Neural progenitor cell (in vitro differentiated cells): ENCODE data around the gene AP5Z1. TPM values are rescaled to one million over a fixed set of nuclear protein-coding genes. Genes with fewer than 3 reads are reported as not detected.

ENCODE experiments used
- DNase-seq: peaks from one replicate; pipeline ENCODE4 v3.0.0-alpha.2; 2016; ENCODE audit warnings: low spot score
- H2AFZ ChIP-seq: fragments of 200-600 bp; sonication (generic); replicated peaks from 2 replicates; pipeline ENCODE4 v1.6.1; 2016; ENCODE audit warnings: antibody characterized with exemption
- H3F3A ChIP-seq: fragments of 200-600 bp; sonication (generic); 2 replicates; pipeline ENCODE4 v1.6.1; 2016; ENCODE audit warnings: antibody characterized with exemption, low read depth
- H3K27ac ChIP-seq: fragments of 200-600 bp; sonication (generic); 2 replicates; pipeline ENCODE4 v1.5.1; 2016; ENCODE audit warnings: mild to moderate bottlenecking
- H3K27me3 ChIP-seq: fragments of 200-600 bp; sonication (generic); 2 replicates; pipeline ENCODE4 v1.6.1; 2016; ENCODE audit warnings: mild to moderate bottlenecking, moderate library complexity
- H3K36me3 ChIP-seq: fragments of 200-600 bp; sonication (generic); 2 replicates; pipeline ENCODE4 v1.5.1; 2016
- H3K4me1 ChIP-seq: fragments of 200-600 bp; sonication (generic); 2 replicates; pipeline ENCODE4 v1.6.1; 2016; ENCODE audit warnings: mixed run types
- H3K4me2 ChIP-seq: fragments of 200-600 bp; sonication (generic); 2 replicates; pipeline ENCODE4 v1.6.1; 2016
- H3K4me3 ChIP-seq: fragments of 200-600 bp; sonication (generic); 2 replicates; pipeline ENCODE4 v1.5.1; 2016
- H3K79me2 ChIP-seq: fragments of 200-600 bp; sonication (generic); 2 replicates; pipeline ENCODE4 v1.6.1; 2016; ENCODE audit warnings: low read depth
- H3K9ac ChIP-seq: fragments of 200-600 bp; sonication (generic); 2 replicates; pipeline ENCODE4 v1.6.1; 2016
- H3K9me3 ChIP-seq: fragments of 200-600 bp; sonication (generic); 2 replicates; pipeline ENCODE4 v1.5.1; 2016; ENCODE audit warnings: low read depth
- H4K20me1 ChIP-seq: fragments of 200-600 bp; sonication (generic); 2 replicates; pipeline ENCODE4 v1.6.1; 2016; ENCODE audit warnings: low read depth
- H3K27ac Mint-ChIP-seq: 3 replicates; pipeline ENCODE4 v1.8.0; 2021; ENCODE audit warnings: mixed read lengths
- H3K27me3 Mint-ChIP-seq: 2 replicates; pipeline ENCODE4 v1.8.0; 2022; ENCODE audit warnings: low read depth, mild to moderate bottlenecking, inconsistent platforms, moderate library complexity, mixed read lengths; ENCODE audit not compliant: insufficient read depth
- H3K36me3 Mint-ChIP-seq: 3 replicates; pipeline ENCODE4 v1.8.0; 2021; ENCODE audit warnings: mixed read lengths
- H3K4me1 Mint-ChIP-seq: 3 replicates; pipeline ENCODE4 v1.8.0; 2021; ENCODE audit warnings: mixed read lengths
- H3K4me3 Mint-ChIP-seq: 3 replicates; pipeline ENCODE4 v1.8.0; 2021; ENCODE audit warnings: mild to moderate bottlenecking, moderate library complexity, mixed read lengths
- H3K9me3 Mint-ChIP-seq: 3 replicates; pipeline ENCODE4 v1.8.0; 2020; ENCODE audit warnings: mixed read lengths
- EZH2 ChIP-seq: fragments of 200-600 bp; sonication (generic); IDR thresholded peaks from 2 replicates; pipeline ENCODE4 v1.6.1; 2017; ENCODE audit warnings: antibody characterized with exemption, mild to moderate bottlenecking, moderate library complexity
- EZH2phosphoT487 ChIP-seq: fragments of 200-600 bp; sonication (generic); IDR thresholded peaks from 2 replicates; pipeline ENCODE4 v1.6.1; 2017; ENCODE audit warnings: antibody characterized with exemption
- total RNA-seq: library from RNA; depleted of rRNA; stranded (reverse); fragments of >200 nt; gene quantifications from 2 replicates; pipeline ENCODE4 v1.2.3, GENCODE V29; 2015; ENCODE audit warnings: low replicate concordance
- TF ChIP-seq, protein P1 (sequence below): fragments of 200-600 bp; sonication (generic); IDR thresholded peaks from 2 replicates; pipeline ENCODE4 v1.5.1; 2017; ENCODE audit warnings: antibody characterized with exemption, mild to moderate bottlenecking

Gene AP5Z1
- total RNA-seq, 1 donor from 2014 or later, result 8.3 TPM

DNA sequence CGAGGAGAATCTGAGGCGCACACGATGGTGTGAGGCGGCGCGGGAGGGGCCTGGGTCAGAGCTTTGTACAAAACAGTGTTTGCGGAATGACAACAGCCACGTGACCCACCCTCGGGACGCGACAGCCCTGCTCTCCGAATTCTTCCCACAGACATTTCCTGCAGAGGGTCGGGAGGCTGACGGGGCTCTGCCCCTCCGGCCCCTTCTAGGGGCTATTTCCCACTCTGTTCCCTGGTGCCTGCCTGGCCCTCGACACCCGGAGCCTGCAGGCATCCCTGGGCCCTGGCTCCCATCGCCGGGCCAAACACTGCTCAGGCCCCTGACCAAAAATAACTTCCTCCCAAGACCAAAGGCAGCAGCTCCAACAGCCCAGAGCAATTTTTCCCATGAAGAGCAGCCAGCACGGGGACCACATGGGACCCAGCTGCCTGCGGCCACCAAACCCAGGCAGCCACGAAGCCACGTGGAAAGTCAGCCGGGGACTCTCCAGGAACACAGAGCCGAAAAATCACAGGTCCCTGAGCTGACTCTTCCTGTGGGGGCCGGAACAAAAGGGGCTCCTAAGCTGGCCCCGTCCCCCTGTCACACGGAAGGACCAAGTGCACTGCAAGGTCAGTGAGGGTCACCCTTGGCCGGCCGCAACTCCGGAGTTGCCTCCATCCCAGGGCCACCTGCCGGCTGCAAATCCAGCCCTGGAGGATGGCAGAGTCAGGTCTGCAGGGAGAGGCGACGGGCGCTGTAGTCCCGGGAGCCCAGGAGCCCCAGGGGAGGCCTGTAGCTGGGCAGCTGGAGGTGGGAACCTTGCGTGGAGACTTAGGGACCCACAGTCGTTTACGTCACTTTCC, 44.4 kb downstream of the AP5Z1 start:
- Histone ChIP-seq H3K27me3 (no peaks in the 10 kb centered on the region), H3K9me3 (no peaks in the 10 kb centered on the region), H3K4me1 (no peaks in the 10 kb centered on the region), H3F3A (no peaks in the 10 kb centered on the region), H3K79me2 (no peaks in the 10 kb centered on the region), H3K4me2 (no peak overlapping the region), H3K9ac (no peak overlapping the region), H3K27ac (no peak overlapping the region), H3K36me3 (no peaks in the 10 kb centered on the region), H4K20me1 (no peaks in the 10 kb centered on the region), H3K4me3 (no peak overlapping the region), H2AFZ (no peak overlapping the region)
- Mint-ChIP-seq H3K9me3 (no peaks in the 10 kb centered on the region), H3K4me1 (peaks cover 3% of the 10 kb centered on the region), H3K36me3 (no peaks in the 10 kb centered on the region), H3K27me3 (peaks cover 5% of the 10 kb centered on the region), H3K27ac (peak overlapping the region; percentile 81), H3K4me3 (no peak overlapping the region)
- TF ChIP-seq, protein P1, sequence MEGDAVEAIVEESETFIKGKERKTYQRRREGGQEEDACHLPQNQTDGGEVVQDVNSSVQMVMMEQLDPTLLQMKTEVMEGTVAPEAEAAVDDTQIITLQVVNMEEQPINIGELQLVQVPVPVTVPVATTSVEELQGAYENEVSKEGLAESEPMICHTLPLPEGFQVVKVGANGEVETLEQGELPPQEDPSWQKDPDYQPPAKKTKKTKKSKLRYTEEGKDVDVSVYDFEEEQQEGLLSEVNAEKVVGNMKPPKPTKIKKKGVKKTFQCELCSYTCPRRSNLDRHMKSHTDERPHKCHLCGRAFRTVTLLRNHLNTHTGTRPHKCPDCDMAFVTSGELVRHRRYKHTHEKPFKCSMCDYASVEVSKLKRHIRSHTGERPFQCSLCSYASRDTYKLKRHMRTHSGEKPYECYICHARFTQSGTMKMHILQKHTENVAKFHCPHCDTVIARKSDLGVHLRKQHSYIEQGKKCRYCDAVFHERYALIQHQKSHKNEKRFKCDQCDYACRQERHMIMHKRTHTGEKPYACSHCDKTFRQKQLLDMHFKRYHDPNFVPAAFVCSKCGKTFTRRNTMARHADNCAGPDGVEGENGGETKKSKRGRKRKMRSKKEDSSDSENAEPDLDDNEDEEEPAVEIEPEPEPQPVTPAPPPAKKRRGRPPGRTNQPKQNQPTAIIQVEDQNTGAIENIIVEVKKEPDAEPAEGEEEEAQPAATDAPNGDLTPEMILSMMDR, result no peak
- TF ChIP-seq EZH2 (no peak), EZH2phosphoT487 (no peak)
- no peak for DNase-seq

DNA sequence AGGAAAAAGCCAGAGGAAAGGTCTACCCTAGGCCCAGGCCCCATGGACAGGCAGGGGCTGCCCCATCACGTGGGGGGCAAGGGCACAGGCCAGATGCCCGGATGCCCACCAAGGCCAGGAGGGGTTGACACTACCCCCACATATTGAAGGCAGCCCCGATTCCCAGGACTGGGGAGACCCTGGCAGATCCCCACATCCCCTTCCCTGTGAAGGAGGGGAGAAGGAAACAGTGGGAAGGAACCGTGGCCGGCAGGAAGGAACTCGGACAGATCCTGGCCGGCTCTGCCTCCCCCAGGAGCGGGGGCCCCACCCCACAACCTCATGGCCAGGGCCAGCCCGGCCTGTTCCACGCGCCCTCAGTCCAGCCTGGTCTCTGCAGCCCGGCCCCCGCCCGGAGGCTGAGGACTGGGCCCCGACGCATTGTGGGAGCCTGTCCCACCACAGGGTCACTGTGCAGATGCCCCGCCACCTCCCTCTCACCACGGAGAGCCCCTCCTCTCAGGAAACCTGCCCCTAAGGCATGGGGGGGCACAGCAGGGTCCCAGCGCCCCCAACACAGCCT, 45.1 kb downstream of the AP5Z1 start:
- Mint-ChIP-seq H3K27me3 (peaks cover 2% of the 10 kb centered on the region), H3K4me1 (peaks cover 3% of the 10 kb centered on the region), H3K36me3 (no peaks in the 10 kb centered on the region), H3K9me3 (no peaks in the 10 kb centered on the region), H3K4me3 (no peak overlapping the region), H3K27ac (no peak overlapping the region)
- no peaks in the 10 kb centered on the region for H3K79me2 ChIP-seq
- H3K9ac ChIP-seq, result no peak overlapping the region
- TF ChIP-seq EZH2, result no peak
- TF ChIP-seq EZH2phosphoT487, result no peak
- TF ChIP-seq, protein P1, result no peak
- H3K36me3 ChIP-seq, result no peaks in the 10 kb centered on the region
- no peak overlapping the region for H2AFZ ChIP-seq
- no peaks in the 10 kb centered on the region for H3F3A ChIP-seq
- no peaks in the 10 kb centered on the region for H3K27me3 ChIP-seq
- no peaks in the 10 kb centered on the region for H4K20me1 ChIP-seq
- no peaks in the 10 kb centered on the region for H3K9me3 ChIP-seq
- no peaks in the 10 kb centered on the region for H3K4me1 ChIP-seq
- no peak overlapping the region for H3K4me3 ChIP-seq
- H3K4me2 ChIP-seq, result no peak overlapping the region
- no peak overlapping the region for H3K27ac ChIP-seq
- DNase-seq, result no peak

DNA sequence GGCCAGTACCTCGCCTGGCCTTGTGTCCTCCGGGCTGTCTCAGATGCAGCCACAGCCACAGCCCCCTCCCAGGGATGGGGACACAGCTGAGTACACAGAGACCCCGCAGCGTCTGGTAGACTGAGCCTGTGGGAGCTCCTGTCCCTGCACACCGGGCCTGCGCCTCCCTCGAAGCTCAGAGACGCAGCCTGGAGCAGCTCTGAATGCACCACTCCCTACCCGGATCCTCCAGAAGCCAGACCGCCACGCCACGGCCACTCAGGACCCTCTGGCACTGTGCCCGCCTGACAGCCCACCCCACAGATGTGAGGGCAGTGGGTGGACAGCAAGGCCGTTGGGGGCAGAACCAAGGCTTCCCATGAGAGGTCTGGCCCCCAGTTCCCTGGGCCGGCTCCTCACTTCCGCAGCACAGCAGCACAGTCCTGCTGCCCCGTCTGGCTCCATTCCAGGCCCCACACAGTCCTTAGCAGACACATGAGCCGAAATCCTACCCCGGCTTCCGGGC, 45.6 kb downstream of the AP5Z1 start:
- Mint-ChIP-seq H3K9me3 (no peaks in the 10 kb centered on the region), H3K27me3 (peaks cover 2% of the 10 kb centered on the region), H3K4me1 (peaks cover 3% of the 10 kb centered on the region), H3K27ac (no peak overlapping the region), H3K4me3 (no peak overlapping the region), H3K36me3 (no peaks in the 10 kb centered on the region)
- Histone ChIP-seq H3K27ac (no peak overlapping the region), H3K9ac (no peak overlapping the region), H3K4me3 (no peak overlapping the region), H3K4me2 (no peak overlapping the region), H3K4me1 (no peaks in the 10 kb centered on the region), H2AFZ (no peak overlapping the region), H4K20me1 (no peaks in the 10 kb centered on the region), H3K79me2 (no peaks in the 10 kb centered on the region), H3K36me3 (no peaks in the 10 kb centered on the region), H3K9me3 (no peaks in the 10 kb centered on the region), H3K27me3 (no peaks in the 10 kb centered on the region), H3F3A (no peaks in the 10 kb centered on the region)
- no peak for DNase-seq
- TF ChIP-seq EZH2phosphoT487, result no peak
- TF ChIP-seq EZH2, result no peak
- TF ChIP-seq, protein P1, result no peak
